Endodermal cell (in vitro differentiated cells): ENCODE data around the gene SOSTDC1. TPM values are rescaled to one million over a fixed set of nuclear protein-coding genes. Genes with fewer than 3 reads are reported as not detected.

Source experiments
- total RNA-seq, 2 donors: library from RNA; stranded (reverse); fragmentation: NEBNext Ultra II Directional in 1 of 2; extraction: Animal tissue kit (Norgen Biotek cat#: 25700) in 1 of 2; gene quantifications; 2 replicates in 1 of 2; 3 replicates in 1 of 2; pipeline ENCODE4 v1.2.1, GENCODE V29; 2021

SOSTDC1 gene
- total RNA-seq, 2 donors from 2014 or later, result 0.13 to 0.29 TPM

Other genes with a start within 250 kb of the SOSTDC1 start
- 1 to 10 TPM; 3.7 to 5.4 TPM for gene CRPPA, start 44.2 kb downstream of the SOSTDC1 start, total RNA-seq
- not detected for gene LRRC72, start 61.1 kb upstream of the SOSTDC1 start, total RNA-seq
- gene ANKMY2, start 180.0 kb upstream of the SOSTDC1 start, total RNA-seq, result 10 to 100 TPM; 37.7 to 73.4 TPM
- gene BZW2, start 180.4 kb upstream of the SOSTDC1 start, total RNA-seq, result 10 to 100 TPM; 75.1 to 87.7 TPM